IPS DF 19.7 (cell line): ENCODE results near the gene LRFN4.
A peak's percentile ranks its signal among the peaks of the same experiment; 100 is the strongest.

Experiments used
- DNase-seq: peaks from one replicate; pipeline ENCODE4 v3.0.0-alpha.2; 2013; ENCODE audit warnings: low read depth, low spot score

LRFN4 gene

DNA sequence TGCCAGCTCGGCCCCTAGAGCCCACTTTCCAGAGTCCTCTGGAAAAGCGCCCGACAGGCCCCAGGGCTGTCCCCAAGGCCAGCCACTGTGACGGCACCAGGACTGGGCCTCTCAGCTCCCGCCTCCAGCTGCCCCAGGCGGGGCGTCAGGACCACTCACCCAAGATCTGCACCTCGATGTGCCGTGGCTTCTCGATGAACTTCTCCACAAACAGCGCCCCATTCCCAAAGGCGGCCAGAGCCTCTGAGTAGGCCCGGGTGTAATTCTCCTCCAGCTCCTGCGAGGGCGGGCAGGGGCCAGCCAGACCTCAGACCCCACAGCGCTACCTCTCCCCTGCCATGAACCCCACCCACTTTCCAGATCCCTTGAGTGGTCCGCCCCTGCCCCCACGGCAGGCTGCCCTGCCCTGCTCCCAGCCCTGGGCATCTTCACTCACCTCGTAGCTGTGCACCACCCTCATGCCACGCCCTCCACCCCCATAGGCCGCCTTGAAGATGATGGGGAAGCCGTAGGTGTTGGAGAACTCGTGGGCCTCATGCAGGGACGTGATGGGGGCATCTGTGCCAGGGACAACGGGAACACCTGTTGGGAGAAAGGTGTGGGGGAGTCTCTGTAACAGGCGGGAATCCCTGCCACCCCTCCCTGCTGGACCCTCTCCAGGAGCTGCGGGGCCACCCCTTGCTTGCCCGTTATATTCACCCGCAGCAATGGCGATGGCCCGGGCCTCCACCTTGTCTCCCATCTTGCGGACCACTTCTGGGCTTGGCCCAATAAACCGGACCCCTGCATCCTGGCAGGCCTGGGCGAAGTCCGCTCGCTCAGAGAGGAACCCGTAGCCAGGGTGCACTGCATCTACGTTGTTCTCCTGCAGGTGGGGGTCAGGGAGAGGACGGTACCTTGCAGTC lies 14.0 kb downstream of the LRFN4 start:
- DNase-seq, result no peak

DNA sequence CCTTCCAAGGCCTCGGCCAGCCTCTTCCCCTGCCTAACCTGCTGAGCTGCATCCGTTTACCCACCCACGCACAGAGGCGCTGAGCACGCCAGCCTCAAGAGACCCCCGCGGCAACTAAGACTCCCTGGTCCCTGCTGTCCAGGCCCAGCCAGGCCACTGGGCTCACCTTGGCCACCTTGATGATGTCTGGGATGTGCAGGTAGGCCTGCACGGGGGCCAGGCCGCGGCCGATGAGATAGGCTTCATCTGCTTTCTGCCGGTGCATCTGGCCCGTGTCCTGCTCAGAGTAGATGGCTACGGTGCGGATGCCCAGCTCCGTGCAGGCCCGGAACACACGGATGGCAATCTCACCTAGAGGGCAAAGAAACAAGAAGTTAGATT lies 14.6 kb downstream of the LRFN4 start:
- no peak for DNase-seq

DNA sequence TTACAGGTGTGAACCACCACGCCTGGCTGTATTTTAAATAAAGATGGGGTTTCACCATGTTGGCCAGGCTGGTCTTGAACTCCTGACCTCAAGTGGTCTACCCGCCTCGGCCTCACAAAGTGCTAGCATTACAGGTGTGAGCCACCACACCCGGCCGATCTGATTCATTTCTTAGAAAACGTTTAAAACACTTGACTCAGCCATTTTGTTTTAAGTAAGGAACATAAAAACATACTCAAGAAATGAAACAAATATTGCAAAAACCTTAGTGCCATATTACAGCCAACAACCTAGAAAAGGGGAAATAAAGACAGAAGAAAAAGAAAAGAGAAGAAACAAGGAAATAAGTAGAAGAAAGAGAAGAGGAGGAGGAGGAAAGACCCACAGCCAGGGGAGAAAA lies 17.4 kb downstream of the LRFN4 start:
- no peak for DNase-seq

DNA sequence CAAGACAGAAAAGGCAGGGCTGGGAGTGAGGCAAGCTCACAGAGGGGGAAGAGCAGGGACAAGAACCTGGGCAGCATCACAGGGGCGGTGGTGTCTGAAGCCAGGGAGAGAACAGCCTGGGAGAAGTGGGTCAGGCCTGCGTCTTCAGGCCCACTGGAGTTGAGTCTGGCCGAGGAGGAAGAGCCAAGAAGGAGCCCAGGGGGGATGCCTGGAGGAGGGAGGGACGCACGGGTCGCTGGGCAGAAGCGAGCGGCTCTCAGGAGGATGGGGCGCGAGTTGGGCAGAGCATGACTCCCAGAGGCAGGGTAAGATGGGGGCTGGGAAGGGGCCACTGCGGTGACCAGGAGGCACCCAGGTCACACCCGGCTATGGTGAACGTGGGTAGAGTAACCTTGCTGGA lies 18.5 kb downstream of the LRFN4 start:
- no peak for DNase-seq

DNA sequence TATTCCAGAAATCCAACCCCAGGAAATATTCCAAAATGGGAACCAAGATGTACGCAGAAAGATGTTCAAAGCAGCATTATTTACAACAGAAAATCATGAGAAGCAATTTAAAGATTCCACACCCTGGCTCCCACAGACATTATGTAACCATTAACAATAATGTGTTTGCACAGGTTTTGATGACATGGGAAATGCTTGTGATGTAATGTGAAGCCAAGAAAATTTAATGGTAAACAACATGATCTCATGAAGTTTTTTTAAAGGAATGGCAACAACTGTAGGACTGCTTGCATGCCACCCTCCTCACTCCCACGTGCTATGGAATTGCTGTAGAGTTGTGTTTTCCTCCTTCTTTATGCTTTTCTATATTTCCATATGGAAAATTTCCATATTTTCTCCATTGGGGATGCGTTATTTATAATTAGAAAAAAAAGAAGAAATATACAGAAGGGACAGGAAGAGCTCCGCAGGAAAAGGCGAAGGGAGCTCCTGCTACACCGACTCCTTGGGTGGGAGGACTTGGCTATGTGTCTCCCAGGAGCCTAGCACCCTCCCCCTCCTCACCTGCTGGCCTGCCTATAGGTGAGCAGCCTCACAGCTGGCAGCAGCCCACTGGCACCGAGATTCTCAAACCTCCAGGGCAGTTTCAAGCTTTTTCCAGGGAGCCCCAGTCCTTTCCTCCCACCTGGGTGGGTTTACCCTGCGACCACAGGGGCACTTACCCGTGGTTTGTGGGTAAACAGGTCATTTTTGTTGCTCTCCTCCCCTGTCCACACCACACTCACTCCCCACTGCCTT lies 20.9 kb downstream of the LRFN4 start:
- no peak for DNase-seq

DNA sequence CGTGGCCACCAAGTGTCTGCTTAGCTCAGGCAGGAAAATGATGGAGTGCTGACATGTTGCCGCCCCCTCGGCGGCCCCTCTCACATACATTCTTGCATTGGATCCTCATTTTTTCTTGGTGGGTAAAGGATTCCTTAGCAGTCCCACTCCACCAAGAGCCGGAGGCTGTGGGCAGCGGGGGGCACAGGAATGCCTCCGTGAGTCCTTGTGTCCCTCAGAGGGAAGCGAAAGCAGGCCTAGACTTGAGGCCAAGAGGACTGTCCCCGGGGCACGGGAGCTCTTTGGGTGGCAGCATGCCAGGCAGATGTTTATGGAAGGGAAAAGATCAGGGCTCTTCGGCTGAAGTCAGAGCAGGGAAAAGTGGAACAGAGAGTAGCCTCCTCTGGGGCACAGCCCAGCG lies 21.6 kb downstream of the LRFN4 start:
- DNase-seq, result no peak

DNA sequence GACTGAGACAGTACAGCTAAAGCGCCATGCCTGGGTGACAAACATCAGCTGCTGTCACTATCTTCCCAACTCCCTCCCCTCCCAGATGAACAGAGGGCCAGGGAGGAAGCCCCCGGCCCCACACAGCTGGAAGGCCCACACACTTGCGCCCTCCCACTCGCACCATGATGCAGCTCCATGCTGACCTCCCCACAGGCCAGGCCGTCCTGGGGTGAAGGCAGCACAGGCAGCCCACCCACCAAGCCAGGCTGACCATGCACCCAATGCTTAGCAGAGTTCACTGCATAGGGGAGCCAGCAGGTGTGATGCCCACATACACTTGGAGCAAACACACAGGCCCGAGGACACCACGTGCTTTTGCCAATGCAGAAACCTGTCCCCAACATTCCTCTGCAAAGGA lies 22.1 kb downstream of the LRFN4 start:
- DNase-seq, result no peak

DNA sequence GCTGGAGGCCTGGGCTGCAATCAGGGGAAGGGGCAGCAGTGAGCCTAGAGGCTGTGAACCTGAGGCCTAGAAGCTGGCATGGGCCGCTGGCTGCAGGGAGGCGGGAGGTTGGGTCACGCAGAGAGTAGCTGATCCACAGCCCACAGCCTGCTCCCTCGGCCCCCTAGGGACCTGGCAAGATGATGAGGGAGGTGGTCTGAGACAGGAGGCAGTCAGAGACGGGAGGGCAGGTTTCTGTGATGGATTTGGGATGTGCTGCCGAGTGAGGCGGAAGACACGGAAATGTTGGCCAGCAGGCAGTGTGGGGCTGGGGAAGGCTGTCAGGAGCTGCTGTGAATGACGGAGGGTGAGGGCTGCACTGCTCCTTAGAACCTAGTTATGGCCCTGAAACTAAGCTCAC lies 22.7 kb downstream of the LRFN4 start:
- no peak for DNase-seq

DNA sequence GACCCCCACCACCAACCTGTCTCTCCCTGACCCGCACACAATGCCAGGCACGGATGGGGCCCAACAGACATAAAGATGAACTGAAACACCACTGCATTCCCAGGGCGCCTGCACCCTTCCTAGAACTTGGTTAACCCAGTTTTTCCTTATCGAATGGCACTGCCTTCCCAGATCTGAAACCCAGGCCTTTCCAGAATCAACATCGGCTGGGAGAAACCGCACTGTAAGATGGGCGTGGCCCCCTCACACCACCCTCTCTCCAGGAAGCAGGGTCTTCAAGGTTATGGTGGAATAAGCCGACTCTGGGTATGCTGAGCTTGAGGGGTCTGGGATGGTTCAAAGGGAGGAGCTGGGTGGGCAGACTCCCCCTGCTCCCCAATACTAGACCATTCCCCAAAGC lies 23.1 kb downstream of the LRFN4 start:
- DNase-seq, result no peak

DNA sequence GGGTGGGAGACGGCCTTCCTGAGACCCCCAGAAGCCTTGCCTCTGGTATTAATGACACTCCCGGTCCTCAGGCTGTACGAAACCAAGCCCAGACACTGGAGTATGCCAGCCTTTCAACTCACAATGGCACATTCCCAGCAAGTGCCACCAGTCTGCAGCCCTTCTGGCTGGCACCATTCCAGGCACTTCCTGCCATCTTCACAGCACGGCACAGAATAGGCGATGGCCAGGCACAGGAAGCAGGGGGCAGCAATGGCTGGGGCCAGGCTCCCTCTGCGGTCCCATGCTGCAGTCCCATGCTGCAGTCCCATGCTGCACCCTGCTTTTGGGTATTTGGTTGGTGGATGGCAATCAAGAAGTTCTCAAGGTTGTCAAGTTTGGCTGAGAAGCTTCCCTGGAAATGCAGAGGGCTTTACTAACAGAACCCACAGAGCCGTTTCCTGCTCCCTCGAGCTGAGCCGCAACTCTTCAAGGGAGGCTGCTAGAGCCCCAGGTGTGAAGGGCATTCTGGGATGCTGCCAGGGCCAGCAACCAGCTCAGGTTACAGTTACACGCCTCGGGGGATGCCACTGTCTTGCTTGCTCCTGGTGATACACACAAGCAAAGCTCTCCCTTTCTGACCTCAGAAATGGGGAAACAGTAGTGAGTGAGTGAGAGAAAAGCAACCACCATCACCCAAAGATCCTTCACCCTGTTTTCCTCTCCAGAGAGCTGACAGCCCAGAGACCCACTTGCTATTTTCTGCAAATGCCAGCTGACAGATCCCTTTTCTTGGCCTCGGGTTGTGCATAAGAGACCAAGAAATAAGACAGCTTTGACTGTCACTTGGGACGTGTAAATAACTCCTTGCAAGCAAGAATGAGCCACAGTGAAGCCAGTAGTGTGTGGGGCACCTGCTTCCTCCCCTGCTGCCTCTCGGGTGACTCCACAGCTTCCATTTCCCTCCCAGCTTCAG lies 23.9 kb downstream of the LRFN4 start:
- DNase-seq, result no peak

DNA sequence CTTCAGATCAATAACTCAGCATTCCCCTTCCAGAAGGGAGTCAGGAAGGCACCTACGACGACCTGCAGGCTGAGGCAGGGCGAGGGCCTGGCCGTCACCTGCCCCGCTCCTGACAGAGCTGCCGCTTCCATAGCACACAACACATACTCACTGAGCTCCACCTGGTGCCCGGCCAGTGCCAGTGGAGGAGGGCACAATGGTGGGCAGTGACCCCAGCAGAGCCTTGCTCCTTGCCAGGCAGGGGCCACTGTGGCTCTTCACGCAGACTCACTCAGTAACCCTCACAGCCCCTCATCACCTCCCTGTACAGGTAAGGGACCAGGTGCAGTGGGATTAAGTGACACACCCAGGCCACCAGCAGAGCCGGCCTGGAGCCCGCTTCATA lies 24.6 kb downstream of the LRFN4 start:
- DNase-seq, result no peak

DNA sequence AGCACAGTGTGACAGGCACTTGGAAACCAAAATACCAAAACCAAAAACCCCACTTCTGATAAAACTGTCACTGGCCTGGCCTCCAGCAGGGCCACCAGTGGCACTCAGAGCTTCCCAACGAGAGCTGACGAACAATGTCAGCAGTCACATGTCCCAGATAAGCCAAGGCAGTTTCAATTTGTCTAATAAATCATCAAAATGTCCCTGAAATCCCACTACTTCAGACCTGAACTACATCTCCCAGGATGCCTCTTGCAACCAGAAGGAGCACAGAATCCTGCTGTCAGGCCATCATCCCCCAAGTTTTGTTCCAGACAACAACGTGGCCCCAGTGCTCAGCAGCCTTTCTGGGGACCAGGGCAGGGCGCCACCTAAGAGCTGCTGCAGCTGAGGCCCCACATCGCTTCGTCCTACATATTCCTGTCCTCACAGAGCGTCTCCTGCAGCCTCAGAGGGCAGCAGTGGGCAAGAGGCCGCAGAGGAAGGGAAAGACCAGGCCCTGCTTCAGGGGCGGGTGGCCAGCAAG lies 25.1 kb downstream of the LRFN4 start:
- DNase-seq, result no peak

DNA sequence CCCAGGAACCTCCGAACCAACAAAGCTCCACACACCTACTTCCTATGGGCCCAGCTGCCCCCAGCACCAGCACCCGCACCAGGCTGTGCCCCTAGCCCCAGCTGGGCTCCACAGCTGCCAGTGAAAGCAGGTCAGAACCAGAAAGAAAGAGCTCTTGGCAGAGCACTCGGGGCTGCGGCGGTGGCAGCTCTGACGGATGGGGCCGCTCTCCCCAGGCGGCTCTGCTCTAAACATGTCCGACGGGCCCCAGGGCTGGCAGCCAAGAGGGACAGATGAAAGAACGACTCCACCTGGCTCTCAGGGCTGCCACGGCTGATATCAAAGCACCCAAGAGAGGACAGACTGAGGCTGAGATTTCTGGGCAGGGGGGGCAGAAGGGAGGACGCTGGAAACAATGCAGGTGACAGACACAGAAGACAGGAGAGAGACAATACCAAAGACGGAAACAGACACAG lies 25.7 kb downstream of the LRFN4 start:
- no peak for DNase-seq

DNA sequence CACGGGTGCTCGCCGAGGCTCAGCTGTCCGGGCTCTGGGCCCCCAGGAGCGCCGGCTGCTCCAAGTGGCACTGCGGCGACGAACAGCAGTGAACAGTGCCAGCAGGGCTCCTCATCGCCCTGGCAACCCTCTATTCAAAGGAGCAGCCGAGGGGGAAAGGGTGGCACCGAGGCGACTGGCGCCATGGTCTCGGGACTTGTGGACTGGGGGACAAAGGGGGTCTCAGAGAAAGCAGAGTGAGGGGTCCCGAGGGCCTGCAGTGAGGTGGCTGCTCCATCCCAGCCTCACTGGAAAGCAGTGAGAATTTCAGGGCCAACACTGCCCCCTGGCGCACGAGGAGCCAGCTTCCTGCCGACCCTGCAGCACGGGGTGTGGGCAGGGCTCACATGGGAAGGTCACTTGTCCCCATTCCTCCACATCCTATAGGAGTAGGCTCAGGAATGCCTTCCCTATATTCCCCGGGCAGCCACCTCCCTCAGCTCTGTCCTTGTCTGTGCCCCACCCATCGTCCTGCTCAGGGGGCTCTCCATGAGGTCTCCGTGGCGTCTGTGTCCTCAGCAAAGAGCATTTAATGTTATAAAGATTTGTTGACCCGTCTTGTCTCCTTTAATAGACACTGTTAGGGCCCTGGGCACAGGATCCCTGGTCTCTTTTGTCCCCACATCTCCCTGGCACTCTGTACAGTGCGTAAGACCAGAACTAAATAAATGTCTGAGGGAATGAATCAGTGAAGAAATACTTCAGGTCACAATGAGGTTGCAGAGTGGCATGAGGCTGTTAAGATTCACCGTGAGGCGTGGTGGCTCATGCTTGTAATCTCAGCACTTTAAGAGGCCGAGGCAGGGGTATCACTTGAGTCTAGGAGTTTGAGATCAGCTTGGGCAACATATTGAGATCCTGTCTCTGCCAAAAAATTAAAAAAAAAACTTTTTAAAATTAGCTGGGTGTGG lies 26.4 kb downstream of the LRFN4 start:
- DNase-seq, result peak; percentile 35

DNA sequence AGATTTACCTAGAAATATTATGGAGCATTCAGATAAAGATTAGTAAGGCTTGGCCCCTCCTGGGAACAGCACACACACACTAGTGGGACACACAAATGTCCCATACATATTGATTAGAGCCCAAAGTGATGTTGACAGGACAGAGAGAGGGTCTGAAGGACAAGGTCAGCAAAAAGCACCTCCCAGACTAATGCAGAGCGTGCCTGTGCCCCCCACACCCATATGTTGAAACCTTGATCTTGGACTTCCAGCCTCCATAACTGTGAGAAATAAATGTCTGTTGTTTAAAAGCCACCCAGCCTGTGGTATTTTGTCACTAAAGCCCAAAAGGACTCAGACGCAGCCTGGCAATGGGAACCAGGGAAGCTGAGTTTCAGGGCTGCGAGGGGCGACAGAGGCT lies 27.6 kb downstream of the LRFN4 start:
- DNase-seq, result no peak

DNA sequence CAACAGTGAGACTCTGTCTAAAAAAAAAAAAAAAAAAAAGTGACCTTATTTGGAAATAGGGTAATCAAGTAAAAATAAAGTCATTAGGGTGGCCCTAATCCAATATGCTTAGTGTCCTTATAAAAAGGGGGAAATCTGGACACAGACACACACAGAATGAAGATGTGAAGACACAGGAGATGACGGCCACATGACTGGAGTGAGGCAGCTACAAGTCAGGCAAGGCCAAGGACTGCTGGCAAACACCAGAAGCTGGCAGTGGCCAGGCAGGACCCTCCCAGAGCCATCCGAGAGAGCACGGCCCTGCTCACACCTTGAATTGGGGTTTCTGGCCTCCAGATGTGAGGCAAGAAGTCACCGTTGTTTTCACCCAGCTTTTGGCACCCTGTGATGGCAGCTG lies 28.6 kb downstream of the LRFN4 start:
- DNase-seq, result no peak

DNA sequence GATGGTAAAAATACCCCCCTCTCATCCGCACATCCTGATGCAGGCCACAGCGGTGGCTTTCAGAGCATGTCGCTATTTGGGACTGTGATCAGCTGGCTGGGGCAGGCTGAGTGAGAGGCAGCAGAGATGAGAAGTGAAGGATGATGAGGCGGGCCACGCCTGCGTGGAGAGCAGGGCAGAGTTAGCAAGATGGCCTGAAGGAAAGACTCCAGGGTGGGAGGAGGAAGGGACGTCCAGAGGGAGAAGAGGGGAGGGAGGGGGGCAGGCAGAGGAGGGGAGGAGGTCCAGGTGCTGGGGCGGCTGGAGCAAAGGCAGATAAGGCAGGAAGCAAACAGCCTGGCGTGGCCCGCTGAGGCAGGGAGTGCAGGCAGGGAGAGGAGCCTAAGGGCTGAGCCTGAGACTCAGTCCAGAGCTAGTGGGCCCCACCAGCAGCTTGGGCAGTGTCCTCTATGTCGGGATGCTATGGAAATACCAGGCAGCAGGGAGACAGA lies 29.1 kb downstream of the LRFN4 start:
- DNase-seq, result no peak

DNA sequence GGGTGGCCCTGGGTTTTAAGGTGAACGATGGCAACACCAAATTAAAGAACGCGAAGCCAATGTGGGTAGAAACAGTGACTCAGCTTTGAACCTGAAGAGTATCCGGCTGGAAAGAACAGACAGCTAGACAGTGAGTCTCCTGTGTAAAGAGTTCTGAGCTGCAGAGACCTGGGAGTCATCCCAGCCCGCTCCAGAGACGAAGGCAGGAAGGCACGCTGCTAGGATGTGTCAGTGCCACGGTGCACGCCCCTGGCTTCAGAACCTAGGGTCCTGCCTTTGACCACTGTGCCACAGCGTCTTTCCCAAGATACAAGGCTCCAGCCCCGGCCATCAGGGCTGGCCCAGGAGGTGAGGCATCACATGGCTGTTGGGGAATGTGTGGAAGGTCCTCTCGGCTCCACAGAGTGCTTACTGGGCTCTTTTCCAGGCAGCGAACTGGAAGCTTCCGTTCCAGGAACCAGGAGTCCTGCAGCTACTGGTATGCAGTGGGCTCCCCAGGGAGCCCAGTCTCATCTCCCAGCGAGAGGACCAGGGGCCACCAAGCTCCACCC lies 29.9 kb downstream of the LRFN4 start:
- DNase-seq, result no peak

DNA sequence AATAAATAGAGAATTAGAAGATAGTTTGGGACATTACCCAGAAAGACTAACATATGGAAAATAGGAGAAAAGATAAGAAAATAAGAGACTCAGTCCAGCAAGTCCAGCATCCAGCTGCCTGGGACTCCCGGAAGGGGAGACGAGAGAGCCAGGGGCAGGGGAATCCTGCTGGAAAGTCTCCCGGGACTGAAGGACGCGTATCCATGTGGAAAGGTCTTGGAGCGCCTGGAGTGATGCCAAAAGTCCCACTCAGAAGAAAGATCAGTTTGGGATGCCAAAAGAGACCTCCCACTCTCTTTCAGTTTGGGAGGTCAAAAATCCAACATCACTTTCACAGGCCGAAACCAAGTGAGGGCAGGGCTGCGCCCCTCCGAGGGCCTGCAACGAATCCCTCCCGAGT lies 30.7 kb downstream of the LRFN4 start:
- no peak for DNase-seq

DNA sequence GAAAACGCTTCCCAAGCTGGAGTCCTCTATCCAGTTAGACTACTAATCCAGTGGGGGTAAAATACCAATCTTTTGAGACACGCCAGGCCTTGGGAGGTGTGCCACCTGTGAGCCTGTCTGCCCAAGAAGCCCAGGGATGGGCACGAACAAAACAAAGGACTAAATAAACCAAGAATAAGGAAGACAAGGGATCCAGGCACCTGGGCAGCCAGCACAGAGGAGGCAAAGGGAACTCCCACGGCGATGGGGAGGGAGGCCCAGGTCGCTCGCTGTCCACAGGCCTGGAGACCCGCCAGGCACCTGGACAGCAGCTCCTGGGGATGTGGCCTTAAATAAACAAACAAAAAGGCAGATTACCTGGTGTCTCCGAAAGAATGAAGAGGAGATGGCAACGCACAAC lies 31.4 kb downstream of the LRFN4 start:
- DNase-seq, result no peak
